Panc1 (cell line): ENCODE measurements around the gene GJD4. TPM values are rescaled to one million over a fixed set of nuclear protein-coding genes. Genes with fewer than 3 reads are reported as not detected.

Source experiments
- ATAC-seq: fragments of 200-7000 bp; cut with Tn5 transposase; 2 replicates; pipeline ENCODE4 v1.9.1; 2020; ENCODE audit warnings: mild to moderate bottlenecking, moderate library complexity
- BruUV-seq: library from RNA; stranded (reverse); fragments of 400-500 nt; replicated peaks from 2 replicates; lab custom pipeline; 2021; lab: Mats Ljungman, UMichigan
- CTCF ChIA-PET: fragments of 300-600 bp; sonication (Branson Sonifier 250); formaldehyde crosslinking; loops from one replicate; lab custom pipeline; 2022; ENCODE audit warnings: antibody characterized with exemption; lab: Charles Lee
- POLR2A ChIA-PET: fragments of 300-600 bp; sonication (Branson Sonifier 250); formaldehyde crosslinking; loops from one replicate; lab custom pipeline; 2022; ENCODE audit warnings: antibody characterized with exemption; lab: Charles Lee
- DNase-seq: peaks from one replicate; pipeline ENCODE4 v3.0.0-alpha.2; 2010; ENCODE audit warnings: low read depth, low spot score
- H3K27ac ChIP-seq: 2 replicates; pipeline ENCODE4 v1.5.1; 2011; ENCODE audit warnings: mild to moderate bottlenecking, low read length, inconsistent platforms
- H3K27me3 ChIP-seq: fragments of 200-500 bp; sonication (Bioruptor generic); 2 replicates; pipeline ENCODE4 v1.6.0; 2014; ENCODE audit warnings: low read length, inconsistent platforms; ENCODE audit not compliant: control insufficient read depth, insufficient read depth
- H3K36me3 ChIP-seq: fragments of 200-500 bp; sonication (Bioruptor generic); 2 replicates; pipeline ENCODE4 v1.5.1; 2014; ENCODE audit warnings: inconsistent platforms, mild to moderate bottlenecking, low read length, moderate library complexity; ENCODE audit not compliant: control insufficient read depth, insufficient read depth
- H3K4me1 ChIP-seq: 2 replicates; pipeline ENCODE4 v1.5.1; 2011; ENCODE audit warnings: inconsistent platforms, mild to moderate bottlenecking, low read length, moderate library complexity; ENCODE audit not compliant: control insufficient read depth, insufficient read depth
- H3K4me3 ChIP-seq, 2 experiments: 2 replicates each; pipeline ENCODE4 v1.5.1; 2011 to 2012; ENCODE audit warnings: low read depth in 2 of 2, low read length in 2 of 2, mild to moderate bottlenecking in 2 of 2, inconsistent platforms in 1 of 2, moderate library complexity in 1 of 2
- H3K9me3 ChIP-seq: fragments of 200-500 bp; sonication (Bioruptor generic); 2 replicates; pipeline ENCODE4 v1.5.1; 2014; ENCODE audit warnings: low read depth, mild to moderate bottlenecking, inconsistent platforms, low read length, moderate library complexity; ENCODE audit not compliant: control insufficient read depth, insufficient read depth
- CTCF ChIP-seq: fragments of 450-650 bp; IDR thresholded peaks from 2 replicates; pipeline ENCODE4 v1.5.1; 2017; ENCODE audit warnings: mild to moderate bottlenecking
- POLR2AphosphoS5 ChIP-seq: IDR thresholded peaks from 2 replicates; pipeline ENCODE4 v1.6.1; 2012; ENCODE audit warnings: mild to moderate bottlenecking, low read depth, low read length, moderate library complexity
- REST ChIP-seq, 2 experiments: IDR thresholded peaks; 2 replicates each; pipeline ENCODE4 v1.6.1; 2011 to 2012; ENCODE audit warnings: low read depth in 2 of 2, control low read depth in 1 of 2, low read length in 1 of 2, mild to moderate bottlenecking in 1 of 2, moderate library complexity in 1 of 2; ENCODE audit not compliant: insufficient read depth in 1 of 2
- SIN3A ChIP-seq: IDR thresholded peaks from 2 replicates; pipeline ENCODE4 v1.6.1; 2012; ENCODE audit warnings: low read depth, mild to moderate bottlenecking, low read length, moderate library complexity, borderline replicate concordance; ENCODE audit not compliant: insufficient read depth
- TCF7L2 ChIP-seq: IDR thresholded peaks from 2 replicates; pipeline ENCODE4 v1.6.1; 2011; ENCODE audit warnings: mild to moderate bottlenecking, low read depth, low read length, inconsistent platforms
- in situ Hi-C: cut with HindIII; loops from 2 replicates; pipeline ENCODE4 v1.10.0; 2016; ENCODE audit warnings: low sequenced_read_pairs, low pct_unique_long_range_greater_than_20kb
- intact Hi-C: fragments of 100-400 bp; cut with micrococcal nuclease; formaldehyde crosslinking; loops from one replicate; pipeline ENCODE4 v1.10.0; 2022; ENCODE audit not compliant: unreplicated experiment
- total RNA-seq: library from RNA; stranded (reverse); gene quantifications from one replicate; pipeline ENCODE4 v1.2.1, GENCODE V29; 2021; ENCODE audit not compliant: unreplicated experiment

Gene GJD4
- total RNA-seq, 1 experiment from 2014 or later: not detected

- in situ Hi-C loops: no loop called here
- Histone ChIP-seq H3K27me3 (no peaks in the 10 kb centered on the region), H3K4me1 (no peaks in the 10 kb centered on the region), H3K27ac (no peak overlapping the region), H3K36me3 (no peaks in the 10 kb centered on the region), H3K9me3 (no peaks in the 10 kb centered on the region), H3K4me3 (no peak overlapping the region)
- ChIA-PET CTCF (no interaction called here), POLR2A (no interaction called here)
- DNase-seq: no peak
- BruUV-seq: no TSS peak
- intact Hi-C loops: no loop called here
- no peak for TF ChIP-seq REST (IDR thresholded peaks at IDR 0.05; ENCODE audit: insufficient read depth in 1 of 2, low read depth in 2 of 2, low read length in 1 of 2)
- ATAC-seq: no peak
Measured at GRCh38 chr10:35580423-35580770, 24.7 kb upstream of the GJD4 start.

- H3K9me3 ChIP-seq: no peaks in the 10 kb centered on the region
- ATAC-seq (no peak), DNase-seq (no peak)
- POLR2A ChIA-PET: interaction anchor here (0.6 kb wide), 1 partner anchor 456 kb away, joined by 4 read pairs; no protein-coding TSS in a partner anchor
- no peak overlapping the region for H3K27ac ChIP-seq
- no peaks in the 10 kb centered on the region for H3K27me3 ChIP-seq
- no peak overlapping the region for H3K4me3 ChIP-seq
- no peaks in the 10 kb centered on the region for H3K4me1 ChIP-seq
- intact Hi-C loops: no loop called here
- H3K36me3 ChIP-seq: no peaks in the 10 kb centered on the region
- BruUV-seq: no TSS peak
- in situ Hi-C loops: no loop called here
- CTCF ChIA-PET: no interaction called here
- no peak for TF ChIP-seq SIN3A
- TF ChIP-seq TCF7L2: no peak
- TF ChIP-seq POLR2AphosphoS5: no peak
- TF ChIP-seq CTCF: no peak
- TF ChIP-seq REST (IDR thresholded peaks at IDR 0.05; ENCODE audit: insufficient read depth in 1 of 2, low read depth in 2 of 2, low read length in 1 of 2): no peak
Measured at GRCh38 chr10:35581655-35582054, 23.5 kb upstream of the GJD4 start.
